ENCODE results near the gene LRRC28.

LRRC28 gene

DNA sequence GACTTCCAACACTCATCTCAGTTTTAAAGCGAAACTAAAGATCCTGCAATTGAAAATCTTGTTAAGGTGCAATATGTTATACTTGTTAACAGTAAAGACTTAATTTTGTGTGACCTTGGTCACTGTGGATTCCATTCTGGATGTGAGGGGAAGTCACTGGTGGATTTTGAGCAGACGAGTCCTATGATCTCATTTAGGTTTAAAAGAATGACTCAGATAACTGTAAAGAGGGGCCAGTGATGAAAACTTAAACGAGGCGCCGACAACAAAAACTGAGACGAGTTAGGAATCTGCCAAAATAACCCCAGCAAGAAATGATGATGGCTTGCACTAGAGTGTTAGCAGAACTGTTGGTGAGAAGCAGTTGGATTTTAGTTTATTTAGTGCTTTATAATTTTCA is 56.5 kb downstream of the LRRC28 start:
- no peak for DNase-seq

- no peak for DNase-seq
Measured at GRCh38 chr15:99310745-99311144, 59.5 kb downstream of the LRRC28 start.

DNA sequence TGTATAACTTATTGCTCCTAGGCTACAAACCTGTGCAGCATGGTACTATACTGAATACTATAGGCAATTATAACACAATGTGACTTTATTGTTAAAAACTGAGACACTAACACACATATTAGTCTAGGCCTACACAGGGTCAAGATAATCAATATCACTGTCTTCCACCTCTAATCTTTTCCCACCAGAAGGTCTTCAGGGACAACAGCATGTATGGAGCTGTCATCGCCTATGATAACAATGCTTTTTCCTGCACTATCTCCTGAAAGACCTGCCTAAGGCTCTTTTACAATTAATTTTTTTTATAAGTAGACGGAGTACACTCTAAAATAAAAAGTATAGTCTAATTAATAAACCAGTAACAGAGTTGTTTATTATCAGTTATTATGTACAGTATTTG is 60.9 kb downstream of the LRRC28 start:
- DNase-seq, result no peak

DNA sequence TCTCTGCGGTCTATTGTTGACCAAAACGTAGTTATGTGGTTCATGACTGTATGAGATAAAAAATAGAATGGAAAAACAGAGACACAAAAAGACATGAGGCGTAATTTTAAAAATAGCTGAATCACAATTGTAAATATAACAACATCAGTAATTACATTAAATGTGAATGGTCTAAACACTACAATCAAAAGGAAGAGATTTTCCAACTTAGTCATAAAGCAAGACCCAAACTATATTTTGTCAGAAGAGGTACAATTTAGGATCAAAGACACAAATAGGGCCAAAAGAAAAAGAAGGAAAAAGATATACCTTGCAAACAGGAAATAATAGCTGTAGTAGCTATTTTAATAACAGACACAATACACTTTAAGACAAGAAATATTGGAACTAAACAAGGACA is 61.5 kb downstream of the LRRC28 start:
- no peak for DNase-seq

GRCh38 chr15:99315636-99316035 is 64.4 kb downstream of the LRRC28 start:
- no peak for DNase-seq

DNA sequence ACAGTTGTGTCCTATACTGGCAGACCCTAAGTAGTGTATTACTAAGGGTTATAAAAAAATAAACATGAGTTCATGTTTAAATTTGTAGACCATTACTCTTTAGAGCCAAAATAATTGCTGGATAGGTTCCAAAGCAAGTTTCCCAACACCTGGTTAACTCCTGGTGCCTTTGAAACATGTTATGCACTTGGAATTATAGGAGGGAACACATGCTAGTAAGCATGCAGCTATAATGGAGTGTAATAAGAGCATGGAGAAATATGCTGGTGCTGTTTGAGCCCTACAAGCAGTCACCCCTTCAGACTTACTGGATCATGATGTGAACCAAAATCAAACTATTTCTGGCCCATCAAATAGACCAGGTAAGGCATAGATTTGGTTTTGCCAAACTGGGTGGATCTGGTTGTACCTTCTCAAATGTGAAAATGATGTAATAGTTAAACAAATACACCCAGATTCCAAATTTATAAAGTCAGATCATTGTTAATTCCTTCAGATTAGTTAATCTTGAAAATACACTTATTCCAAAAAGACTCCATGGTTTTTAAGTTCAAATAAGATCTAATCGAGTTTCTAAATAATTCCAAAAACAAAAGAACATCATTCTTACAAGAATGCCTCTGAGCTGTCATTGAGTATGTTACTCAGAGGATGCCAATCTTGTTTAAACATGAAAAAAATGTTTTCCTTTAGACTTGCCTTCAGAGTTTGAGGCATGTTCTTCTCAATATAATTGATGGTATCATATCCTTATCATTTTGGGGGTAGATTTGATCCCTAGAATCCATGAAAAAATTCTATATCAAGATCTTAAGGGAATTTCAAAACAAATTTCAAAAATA is 69.3 kb downstream of the LRRC28 start:
- DNase-seq, result no peak

DNA sequence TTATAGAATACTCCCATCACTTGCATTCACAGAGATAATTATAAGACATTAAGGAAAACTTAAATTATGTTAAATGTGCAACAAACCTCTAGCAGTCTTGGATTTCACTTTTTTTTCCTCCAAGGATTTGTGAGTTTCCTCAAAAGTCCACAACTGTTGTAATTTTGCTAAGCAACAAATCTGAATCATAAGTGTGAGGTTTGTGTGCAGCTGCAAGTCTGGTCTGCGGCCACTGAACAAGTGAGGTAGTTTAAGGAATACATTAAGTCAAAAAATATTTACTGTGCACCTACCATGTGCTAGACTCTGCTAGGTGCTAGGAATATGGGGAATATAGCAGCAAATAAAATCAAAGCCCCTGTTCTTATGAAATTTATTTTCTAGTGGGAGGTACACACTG is 70.2 kb downstream of the LRRC28 start:
- DNase-seq, result no peak

- no peak for DNase-seq
Measured at GRCh38 chr15:99322643-99323405, 71.5 kb downstream of the LRRC28 start.

DNA sequence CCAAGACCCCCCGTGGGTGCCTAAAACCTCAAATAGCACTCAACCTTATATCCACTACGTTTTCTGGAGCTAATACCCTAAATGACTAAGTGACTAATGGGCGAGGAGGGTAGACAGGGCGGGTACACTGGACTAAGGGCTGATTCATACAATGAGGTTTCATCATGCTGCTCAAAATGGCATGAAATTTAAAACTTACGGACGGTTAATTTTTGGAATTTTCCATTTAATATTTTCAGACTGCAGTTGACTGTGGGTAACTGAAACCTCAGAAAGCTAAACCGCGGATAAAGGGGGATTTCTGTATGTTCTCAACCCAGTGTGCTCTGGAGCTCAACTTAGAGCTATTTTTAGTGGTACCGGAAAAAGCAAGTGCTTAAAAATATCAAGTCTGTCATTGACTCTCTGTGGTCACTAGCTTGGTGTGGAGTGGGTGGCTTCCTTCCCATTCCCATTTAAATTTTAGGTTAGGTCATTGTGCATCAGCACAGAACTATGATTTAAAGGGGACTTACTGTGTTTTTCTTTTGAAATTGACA is 72.9 kb downstream of the LRRC28 start:
- no peak for DNase-seq

- DNase-seq, result no peak
Measured at GRCh38 chr15:99324700-99325099, 73.4 kb downstream of the LRRC28 start.

- no peak for DNase-seq
Measured at GRCh38 chr15:99326235-99326634, 75.0 kb downstream of the LRRC28 start.

DNA sequence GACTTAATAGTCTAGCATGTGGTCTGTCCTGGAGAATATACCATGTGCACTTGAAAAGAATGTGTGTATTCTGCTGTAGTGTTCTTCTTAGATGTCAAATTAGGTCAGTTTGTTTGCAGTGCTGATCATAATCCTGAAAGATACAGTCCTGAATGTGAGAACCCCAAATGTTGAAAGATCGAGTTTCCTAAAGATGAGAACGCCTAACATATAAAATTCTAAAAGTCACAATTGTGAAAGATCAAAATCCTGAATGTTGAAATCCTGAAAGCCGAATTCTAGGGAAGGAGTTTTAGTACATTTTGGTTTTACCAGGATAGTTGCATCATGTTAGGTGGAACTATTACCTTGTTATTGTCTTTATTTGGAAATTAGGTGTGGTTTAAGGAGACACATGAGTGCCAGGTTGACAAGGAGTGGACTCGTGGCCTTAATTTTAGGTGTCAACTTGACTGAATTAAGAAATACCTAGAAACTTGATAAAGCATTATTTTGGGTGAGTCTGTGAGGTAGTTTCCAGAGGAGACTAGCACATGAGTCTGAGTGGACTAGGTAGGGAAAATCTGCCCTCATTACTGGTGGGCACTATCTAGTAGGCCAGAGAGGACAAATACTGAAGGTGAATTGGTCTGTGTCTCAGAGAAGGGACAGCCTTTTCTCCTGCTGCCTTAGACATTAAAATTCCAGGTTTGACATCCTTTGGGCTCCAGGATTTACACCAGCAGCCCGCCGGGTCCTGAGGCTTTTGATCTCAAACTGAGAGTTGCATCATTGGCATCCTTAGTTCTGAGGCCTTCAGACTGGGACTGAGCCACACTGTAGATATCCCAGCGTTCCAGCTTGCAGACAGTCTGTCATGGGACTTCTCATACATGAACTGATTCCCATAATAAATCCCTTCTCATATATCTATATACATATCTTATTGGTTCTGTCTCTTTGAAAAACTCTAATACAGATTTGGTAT is 77.1 kb downstream of the LRRC28 start:
- DNase-seq, result no peak

DNA sequence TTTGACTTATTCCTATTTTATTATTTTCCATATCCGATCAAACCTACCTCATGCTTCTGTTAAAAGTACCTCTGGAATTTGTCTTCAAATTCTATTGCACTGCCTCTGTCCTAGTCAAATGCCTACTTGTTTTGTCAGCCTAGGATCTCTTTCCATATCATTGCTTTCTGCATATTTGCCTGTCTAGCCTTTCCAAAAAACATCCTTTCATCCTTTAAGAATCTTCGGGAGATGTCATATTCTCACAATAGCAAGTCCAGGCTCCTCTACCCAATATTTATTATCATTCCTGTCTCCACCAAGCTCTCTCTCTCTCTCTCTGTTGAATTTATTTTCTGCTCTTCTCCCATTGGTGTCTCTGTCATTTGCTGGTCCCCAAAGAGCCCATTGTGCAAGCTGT is 80.1 kb downstream of the LRRC28 start:
- DNase-seq, result no peak

- no peak for DNase-seq
Measured at GRCh38 chr15:99333413-99333812, 82.1 kb downstream of the LRRC28 start.

DNA sequence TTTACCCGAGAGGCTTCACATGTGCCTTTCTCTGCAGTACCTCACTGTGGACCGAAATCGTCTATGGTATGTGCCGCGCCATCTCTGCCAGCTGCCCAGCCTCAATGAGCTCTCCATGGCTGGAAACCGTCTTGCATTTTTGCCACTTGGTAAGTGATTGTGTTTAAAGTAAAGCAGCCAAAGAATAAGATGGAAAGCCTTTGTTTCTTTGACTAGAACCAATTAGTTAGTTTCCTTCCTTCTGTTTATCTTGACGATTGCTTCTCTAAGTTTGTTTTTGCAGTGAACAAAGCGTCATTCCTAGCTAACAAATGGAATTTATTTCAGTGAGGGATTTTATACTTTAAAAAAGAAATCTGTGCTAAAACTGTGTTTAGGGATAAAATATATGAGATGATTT is 82.7 kb downstream of the LRRC28 start:
- no peak for DNase-seq

DNA sequence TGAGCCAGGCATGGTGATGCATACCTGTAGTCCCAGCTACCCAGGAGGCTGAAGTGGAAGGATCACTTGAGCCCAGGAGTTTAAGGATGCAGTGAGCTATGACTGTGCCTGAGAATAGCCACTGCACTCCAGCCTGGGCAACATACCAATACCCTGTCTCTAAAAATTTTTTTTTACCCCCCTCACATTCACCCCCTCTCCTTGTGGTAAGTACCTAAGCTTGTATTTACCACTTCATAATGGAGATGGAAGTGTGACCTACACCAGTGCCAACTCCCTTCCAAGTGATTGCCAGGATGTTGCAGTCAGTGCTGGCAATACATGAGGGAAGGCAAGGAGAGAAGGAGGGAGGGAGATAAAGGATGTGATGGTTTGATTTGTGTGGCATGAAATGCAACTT is 84.2 kb downstream of the LRRC28 start:
- no peak for DNase-seq

GRCh38 chr15:99336794-99337193 is 85.5 kb downstream of the LRRC28 start:
- DNase-seq, result no peak

DNA sequence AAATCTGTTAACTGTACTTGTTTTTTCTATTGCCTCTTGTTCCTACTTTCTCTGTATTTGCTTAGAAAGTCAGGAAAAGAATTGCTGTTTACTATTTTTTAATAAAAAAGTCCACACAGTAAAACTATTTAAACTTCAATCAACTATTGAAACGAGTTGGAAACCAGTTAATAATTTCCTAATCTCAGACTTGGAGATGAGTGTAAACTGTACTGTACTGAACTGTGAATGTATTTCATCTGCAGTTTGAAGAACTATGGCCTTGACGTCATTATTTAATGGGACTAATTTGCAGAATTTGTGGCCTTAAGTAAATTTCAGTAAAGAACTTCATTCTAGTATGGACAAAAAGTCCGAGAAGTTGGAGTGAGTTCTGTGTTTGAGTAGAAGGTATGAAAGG is 89.1 kb downstream of the LRRC28 start:
- no peak for DNase-seq

GRCh38 chr15:99341786-99342185 is 90.5 kb downstream of the LRRC28 start:
- DNase-seq, result no peak

DNA sequence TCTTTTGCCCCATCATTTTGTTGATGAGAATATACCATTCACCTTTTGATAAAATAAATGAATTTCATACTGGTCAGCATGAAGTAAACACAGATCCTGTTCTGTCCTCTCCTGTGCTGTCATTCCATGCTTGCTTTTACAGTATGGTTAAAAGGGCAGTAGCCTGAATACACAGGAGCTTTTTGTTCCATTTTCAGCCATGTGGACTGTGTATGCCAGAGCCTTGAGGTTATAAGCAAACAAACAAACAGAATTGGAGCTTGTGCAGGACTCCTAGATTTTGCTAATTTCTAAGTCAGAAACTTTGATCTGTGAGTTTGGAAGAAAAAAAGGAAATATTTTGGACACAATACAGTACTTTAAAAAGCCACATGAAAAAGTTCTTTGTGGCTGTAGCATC is 91.9 kb downstream of the LRRC28 start:
- no peak for DNase-seq

DNA sequence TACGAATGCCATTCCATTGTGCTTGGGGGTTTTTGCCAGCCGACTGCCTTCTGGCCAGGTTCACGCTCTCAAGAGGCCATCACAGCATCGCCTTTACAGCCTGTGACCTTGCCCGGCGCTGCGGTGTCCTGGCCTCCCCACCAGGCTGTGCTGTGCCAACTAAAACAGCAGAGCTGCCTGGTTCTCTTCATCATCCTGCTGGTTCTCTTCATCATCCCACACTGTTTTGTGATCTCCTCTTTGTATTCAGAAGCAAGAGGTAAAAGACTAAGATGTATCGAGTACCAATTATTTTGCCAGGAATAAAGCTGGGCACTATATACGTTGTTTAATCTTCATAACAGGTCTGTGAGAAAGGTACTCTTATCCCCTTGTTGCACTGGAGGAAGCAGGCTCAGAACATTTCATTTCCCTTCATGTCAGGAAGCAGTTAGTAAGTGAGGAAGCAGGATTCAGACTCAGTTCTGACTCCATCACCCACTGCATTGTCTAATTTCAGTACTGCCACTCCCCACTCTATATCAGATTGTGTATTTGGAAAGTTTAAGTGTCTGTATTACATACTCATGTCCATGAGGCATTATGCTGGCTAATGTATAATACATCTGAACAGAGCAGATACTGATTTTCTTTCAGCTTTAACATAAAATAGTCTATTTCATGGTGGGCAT is 92.7 kb downstream of the LRRC28 start:
- DNase-seq, result no peak

DNA sequence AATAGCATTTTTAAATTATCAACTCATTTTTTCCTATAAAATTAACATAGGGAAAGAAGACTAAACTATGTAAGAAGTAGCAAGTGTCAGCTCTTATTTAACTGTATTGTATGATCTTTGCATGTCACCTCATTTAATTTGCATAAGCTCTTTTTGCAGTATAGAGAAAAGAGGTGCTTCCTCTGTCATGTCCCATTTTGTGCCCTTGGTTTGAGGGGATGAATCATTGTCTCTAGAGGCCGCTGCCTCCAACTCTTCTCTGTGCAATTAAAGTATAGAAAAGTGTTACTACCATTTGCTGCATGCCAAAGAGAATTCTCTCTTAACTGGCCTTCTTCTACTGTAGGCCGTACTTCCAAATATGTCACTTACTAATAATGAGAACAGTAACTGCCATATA is 93.4 kb downstream of the LRRC28 start:
- DNase-seq, result no peak

Data from NCI-H2107 (cell line).